Stimulated activated CD4-positive, alpha-beta T cell treated with anti-CD3 and anti-CD28 coated beads, Interleukin-15, amount 100 ng/mL, for 24 hours (primary cell): ENCODE results near the gene CHAD.
"Not testable (repeated sequence)": the region's sequence is repeated elsewhere in the genome, so short reads cannot be mapped to it uniquely, and the experiment has no call there.

Experiments used
- DNase-seq: peaks from one replicate; pipeline ENCODE4 v3.0.0-alpha.2; 2020

Gene CHAD

DNA sequence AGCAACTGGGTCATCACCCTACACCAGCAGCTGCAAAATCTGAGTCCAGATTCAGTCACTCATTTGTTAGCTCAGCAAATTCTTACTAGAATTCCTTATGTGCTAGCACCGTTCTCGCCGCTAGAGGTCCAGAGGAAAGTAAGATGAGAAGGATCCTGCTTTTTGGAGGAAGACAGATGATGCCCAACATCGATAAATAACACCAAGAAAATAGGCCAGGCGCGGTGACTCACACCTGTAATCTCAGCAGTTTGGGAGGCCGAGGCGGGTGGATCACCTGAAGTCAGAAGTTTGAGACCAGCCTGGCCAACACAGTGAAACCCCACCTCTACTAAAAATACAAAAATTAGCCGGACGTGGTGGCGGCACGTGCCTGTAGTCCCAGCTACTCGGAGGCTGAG, 4.1 kb upstream of the CHAD start:
- not testable (repeated sequence) for DNase-seq

- no peak for DNase-seq
Measured at GRCh38 chr17:50472286-50472685, 3.6 kb upstream of the CHAD start.

GRCh38 chr17:50471009-50471905, 2.6 kb upstream of the CHAD start:
- no peak for DNase-seq

GRCh38 chr17:50470426-50470825, 1.7 kb upstream of the CHAD start:
- no peak for DNase-seq

- DNase-seq = no peak
Measured at GRCh38 chr17:50469671-50470305, 1.1 kb upstream of the CHAD start.

GRCh38 chr17:50469208-50469605, 527 bp upstream of the CHAD start:
- DNase-seq = no peak

DNA sequence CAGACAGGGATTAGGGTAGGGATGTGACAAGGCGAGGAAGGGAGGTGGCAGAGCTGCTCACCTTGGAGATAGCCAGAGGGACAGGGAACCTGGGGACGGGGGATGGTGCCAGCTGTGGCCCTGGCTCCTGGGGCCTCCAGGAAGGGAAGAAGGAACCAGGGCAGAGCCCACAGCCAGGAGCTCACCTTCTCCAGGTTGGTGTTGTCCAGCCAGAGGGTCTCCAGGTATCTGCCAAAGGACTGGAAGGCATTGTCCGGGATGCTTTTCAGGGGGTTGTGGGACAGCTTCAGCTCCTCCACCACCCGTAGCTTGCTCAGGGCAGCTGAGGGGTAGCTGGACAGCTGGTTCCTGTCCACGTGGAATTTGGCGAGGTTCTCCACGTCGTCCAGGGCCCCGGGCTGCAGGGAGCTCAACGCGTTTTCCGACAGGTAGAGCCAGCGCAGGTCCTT, 801 bp downstream of the CHAD start:
- DNase-seq = no peak

- no peak for DNase-seq
Measured at GRCh38 chr17:50467114-50467854, 1.4 kb downstream of the CHAD start.

GRCh38 chr17:50466371-50467113, 2.1 kb downstream of the CHAD start:
- DNase-seq = no peak

DNA sequence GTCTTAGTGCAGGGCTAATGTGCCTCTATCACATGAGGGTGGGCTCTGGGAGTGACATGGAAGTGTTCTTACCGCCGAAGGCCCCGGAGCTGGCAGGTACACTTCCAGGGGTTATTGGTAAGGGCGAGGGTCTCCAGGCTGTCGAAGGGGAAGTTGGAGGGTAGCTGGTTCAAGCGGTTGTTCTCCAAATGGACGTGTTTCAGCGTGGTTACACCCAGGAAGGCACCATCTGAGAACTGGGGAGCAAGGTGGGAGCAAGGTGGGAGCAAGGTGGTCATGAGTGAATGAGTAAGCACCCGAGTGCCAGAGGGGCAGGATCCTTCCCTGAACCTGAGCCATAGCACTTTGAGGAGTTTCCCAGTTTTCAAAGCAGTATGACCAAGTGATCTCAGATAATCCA, 3.0 kb downstream of the CHAD start:
- no peak for DNase-seq

- DNase-seq = no peak
Measured at GRCh38 chr17:50465171-50465570, 3.5 kb downstream of the CHAD start.

DNA sequence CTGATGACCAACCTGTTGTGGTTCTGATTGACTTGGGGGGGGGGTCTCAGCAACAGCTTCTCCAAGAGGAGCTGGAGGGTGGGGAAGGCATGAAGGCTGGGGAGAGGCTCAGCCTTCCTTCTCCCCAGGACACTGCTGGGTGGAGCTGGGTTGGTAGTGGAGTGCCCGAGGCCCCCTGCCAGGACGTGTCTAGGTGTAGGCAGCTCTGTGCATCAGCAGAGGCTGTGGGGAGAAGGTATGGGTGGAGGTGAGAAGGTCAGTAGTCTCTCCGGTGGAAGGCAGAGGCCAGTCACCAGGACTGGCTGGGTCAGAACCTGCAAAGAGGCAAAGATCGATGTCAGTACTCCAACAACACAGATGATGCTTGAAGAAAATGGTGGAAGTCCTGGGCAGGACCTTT, 3.9 kb downstream of the CHAD start:
- DNase-seq = no peak

DNA sequence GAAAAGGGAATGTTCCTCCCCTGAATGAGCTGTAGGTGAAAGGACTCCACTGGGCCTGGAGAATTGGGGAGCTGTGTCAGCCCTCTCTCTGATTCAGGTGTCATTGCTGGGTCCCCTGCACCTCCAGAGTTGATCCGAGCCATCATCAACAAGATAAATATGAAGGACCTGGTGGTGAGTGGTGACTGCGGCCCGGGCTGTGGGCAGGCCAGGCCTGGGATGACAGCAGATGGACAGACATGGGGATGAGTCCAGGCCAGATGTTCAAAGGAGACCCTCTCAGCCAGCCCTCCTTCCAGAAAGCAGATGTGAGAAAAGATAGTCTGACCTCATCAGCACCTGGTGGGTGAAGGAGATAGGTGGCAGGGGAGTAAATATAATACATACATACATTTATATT, 4.6 kb downstream of the CHAD start:
- DNase-seq = no peak

DNA sequence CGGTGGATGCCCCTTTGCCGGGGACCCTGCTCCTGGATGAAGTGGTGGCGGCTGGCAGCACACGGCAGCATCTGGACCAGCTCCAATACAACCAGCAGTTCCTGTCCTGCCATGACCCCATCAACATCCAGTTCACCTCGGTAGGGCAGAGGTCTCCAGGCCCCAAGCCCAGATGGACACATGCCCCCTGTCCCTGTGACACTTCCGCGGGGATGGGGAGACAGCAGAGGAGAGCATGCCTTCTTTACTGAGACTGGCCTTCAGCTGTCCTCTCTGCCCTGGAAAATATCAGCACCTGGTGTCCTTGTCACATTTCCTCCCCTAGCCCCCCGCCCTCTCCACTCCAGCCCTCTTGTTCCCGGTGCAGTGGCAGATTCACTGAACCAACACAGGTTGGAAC, 6.2 kb downstream of the CHAD start:
- DNase-seq = no peak

DNA sequence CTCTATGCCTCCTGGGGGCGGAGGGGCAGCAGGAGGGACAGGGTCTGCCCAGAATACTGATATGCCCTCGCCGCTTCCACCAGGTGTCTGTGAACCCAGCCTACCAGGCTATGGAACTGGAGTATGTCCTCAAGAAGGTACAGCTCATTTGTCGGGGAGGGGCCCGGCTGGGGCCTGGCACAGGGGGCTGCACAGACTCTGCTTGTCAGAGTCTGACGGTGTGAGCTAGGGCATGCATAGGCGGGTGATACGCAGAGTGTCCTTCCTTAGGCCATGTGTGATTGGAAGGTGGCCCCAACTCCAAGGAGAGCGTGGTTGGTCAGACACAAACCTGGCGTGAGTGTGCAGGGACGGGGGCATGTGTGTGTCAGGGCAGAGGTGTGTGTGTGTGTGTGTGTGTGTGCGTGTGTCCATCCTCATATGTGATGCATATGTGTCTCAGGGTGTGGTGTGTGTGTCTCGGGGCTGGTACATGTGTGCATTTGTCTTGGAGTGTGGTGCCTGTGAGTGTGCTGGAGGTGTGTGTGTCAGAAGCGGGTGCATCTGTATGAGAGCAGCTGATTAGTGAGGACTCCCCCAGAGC, 7.0 kb downstream of the CHAD start:
- DNase-seq = no peak

- DNase-seq = no peak
Measured at GRCh38 chr17:50460831-50461526, 7.7 kb downstream of the CHAD start.

GRCh38 chr17:50459756-50460155, 8.9 kb downstream of the CHAD start:
- no peak for DNase-seq

DNA sequence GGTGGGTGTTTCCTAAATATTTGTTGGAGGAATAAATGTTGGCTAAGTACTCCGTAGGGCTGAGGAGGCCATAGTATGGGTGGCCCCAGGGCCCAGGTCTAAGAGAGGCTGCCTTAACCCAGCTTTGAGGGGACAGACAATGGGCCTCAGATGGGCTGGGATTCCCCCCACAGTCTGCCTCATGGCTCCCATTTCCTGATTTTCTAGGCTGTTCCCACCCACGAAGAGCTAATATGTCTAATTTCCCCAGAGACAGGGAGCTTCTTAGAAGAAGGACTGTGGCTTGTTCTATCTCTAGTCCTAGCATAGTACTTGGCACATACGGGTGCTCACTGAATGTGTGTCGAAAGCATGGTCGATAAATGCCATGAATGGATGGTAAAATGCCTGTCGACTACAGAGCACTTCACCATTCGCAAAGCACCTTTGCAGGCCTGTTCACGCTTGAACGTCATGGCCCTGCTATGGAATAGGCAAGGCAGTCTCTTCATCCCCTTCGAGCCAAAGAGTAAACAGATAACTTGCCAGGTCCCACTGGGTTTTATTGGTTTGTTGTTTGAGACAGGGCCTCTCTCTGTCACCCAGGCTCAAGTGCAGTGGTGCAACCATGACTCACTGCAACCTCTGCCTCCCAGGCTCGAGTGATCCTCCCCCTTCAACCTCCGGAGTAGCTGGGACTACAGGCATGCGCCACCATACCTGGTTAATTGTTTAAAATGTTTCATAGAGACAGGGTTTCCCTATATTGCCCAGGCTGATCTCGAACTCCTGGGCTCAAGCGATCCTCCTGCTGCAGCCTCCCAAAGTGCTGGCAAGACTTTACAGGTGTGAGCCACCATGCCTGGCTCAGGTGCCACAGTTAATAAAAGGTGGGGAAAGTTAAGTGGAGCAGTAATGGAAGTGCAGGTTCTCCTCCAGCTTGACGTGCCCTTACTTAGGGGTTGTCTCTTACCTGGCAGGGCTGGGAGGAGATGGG, 9.7 kb downstream of the CHAD start:
- no peak for DNase-seq

DNA sequence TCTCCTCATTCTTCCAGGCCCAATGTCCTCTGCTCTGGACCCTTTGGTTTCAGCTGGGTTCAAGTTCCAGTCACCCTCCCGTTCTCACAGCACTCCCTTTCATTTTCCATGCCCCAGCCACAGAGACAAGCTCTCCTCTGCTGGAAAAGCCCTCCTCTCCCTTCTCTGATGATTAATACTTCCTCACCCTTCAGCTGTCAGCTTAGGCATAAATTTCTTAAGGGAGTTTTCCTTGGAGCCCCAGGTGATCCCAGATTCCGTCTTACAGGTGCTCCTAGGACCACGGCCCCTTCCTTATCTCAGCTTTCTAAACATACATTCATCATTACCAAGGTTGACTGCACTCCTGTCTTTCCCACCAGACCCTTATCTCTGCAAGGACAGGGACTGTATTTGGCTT, 10.4 kb downstream of the CHAD start:
- DNase-seq = no peak

DNA sequence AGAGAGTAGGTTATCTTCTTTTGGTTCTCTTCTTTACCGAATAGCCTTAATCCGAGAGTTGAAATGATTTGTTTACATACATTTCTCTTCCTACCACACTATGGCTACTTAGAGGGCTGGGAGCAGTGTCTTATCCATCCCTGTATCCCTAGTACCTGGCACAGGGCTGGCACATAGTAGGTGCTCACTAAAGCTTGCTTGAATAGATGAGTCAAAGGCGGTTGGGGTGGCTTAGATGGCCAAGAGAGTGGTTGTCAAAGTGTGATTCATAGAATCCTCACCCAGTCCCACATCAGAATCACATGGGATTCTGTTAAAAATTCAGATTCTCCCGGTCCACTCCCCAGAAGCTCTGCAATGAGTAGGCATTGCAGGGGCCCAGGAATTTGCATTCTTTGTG, 11.1 kb downstream of the CHAD start:
- DNase-seq = no peak

DNA sequence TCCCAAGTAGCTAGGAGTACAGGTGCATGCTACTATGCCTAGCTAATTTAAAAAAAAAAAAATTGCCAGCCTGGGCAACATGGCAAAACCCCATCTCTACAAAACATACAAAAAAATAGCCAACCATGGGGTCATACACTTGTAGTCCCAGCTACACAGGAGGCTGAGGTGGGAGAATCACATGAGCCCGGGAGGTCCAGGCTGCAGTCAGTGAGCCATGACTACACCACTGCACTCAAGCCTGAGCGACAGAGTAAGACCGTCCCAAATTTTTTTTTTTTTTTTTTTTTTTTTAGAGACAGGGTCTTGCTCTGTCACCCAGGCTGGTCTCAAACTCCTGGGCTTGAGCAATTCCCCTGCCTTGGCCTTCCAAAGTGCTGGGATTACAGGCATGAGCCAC, 14.8 kb downstream of the CHAD start:
- DNase-seq = no peak
